Panc1 (cell line): ENCODE measurements around the gene KRT34.

Source experiments
- CTCF ChIP-seq: fragments of 450-650 bp; IDR thresholded peaks from 2 replicates; pipeline ENCODE4 v1.5.1; 2017; ENCODE audit warnings: mild to moderate bottlenecking
- POLR2AphosphoS5 ChIP-seq: IDR thresholded peaks from 2 replicates; pipeline ENCODE4 v1.6.1; 2012; ENCODE audit warnings: mild to moderate bottlenecking, low read depth, low read length, moderate library complexity
- REST ChIP-seq, 2 experiments: IDR thresholded peaks; 2 replicates each; pipeline ENCODE4 v1.6.1; 2011 to 2012; ENCODE audit warnings: low read depth in 2 of 2, control low read depth in 1 of 2, low read length in 1 of 2, mild to moderate bottlenecking in 1 of 2, moderate library complexity in 1 of 2; ENCODE audit not compliant: insufficient read depth in 1 of 2
- SIN3A ChIP-seq: IDR thresholded peaks from 2 replicates; pipeline ENCODE4 v1.6.1; 2012; ENCODE audit warnings: low read depth, mild to moderate bottlenecking, low read length, moderate library complexity, borderline replicate concordance; ENCODE audit not compliant: insufficient read depth
- TCF7L2 ChIP-seq: IDR thresholded peaks from 2 replicates; pipeline ENCODE4 v1.6.1; 2011; ENCODE audit warnings: mild to moderate bottlenecking, low read depth, low read length, inconsistent platforms

- TF ChIP-seq CTCF (no peak), REST (IDR thresholded peaks at IDR 0.05; ENCODE audit: insufficient read depth in 1 of 2, low read depth in 2 of 2, low read length in 1 of 2) (no peak), POLR2AphosphoS5 (no peak), TCF7L2 (no peak), SIN3A (no peak)
These were observed 13.5 kb upstream of the KRT34 start for GRCh38 chr17:41395611-41396010.
